HL-60 (cell line): ENCODE results near the gene BTG4.

Experiments
- GABPA ChIP-seq: IDR thresholded peaks from 2 replicates; pipeline ENCODE4 v1.6.1; 2012; ENCODE audit warnings: low read depth
- POLR2AphosphoS5 ChIP-seq: IDR thresholded peaks from 2 replicates; pipeline ENCODE4 v1.6.1; 2012; ENCODE audit warnings: low read depth
- TF ChIP-seq, protein P1 (sequence below): IDR thresholded peaks from one replicate; pipeline ENCODE4 v1.5.1; 2011; ENCODE audit warnings: low read length, control low read depth, inconsistent platforms; ENCODE audit not compliant: insufficient read depth

DNA sequence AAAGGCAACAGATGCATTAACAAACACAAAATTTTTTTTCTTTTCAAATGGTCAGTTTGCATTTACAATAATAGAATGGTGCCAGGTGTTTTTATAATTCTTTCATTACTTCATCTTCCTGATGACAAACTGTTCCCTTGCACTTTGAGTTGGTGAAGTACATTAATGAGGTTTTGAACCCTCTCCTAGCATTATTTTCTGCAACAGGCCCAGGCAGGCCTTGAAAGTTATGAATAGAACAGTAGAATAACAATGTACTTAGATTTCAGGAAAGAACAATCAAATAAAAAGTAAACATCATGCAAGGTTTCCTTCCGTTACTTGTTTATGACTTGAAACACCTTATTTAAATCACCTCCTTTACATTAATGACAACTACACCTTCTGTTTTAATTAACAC lies 9.6 kb downstream of the BTG4 start:
- TF ChIP-seq, protein P1, sequence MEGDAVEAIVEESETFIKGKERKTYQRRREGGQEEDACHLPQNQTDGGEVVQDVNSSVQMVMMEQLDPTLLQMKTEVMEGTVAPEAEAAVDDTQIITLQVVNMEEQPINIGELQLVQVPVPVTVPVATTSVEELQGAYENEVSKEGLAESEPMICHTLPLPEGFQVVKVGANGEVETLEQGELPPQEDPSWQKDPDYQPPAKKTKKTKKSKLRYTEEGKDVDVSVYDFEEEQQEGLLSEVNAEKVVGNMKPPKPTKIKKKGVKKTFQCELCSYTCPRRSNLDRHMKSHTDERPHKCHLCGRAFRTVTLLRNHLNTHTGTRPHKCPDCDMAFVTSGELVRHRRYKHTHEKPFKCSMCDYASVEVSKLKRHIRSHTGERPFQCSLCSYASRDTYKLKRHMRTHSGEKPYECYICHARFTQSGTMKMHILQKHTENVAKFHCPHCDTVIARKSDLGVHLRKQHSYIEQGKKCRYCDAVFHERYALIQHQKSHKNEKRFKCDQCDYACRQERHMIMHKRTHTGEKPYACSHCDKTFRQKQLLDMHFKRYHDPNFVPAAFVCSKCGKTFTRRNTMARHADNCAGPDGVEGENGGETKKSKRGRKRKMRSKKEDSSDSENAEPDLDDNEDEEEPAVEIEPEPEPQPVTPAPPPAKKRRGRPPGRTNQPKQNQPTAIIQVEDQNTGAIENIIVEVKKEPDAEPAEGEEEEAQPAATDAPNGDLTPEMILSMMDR: no peak
- TF ChIP-seq GABPA (no peak), POLR2AphosphoS5 (no peak)
